GM23338 (cell line): Measurements from ENCODE around the gene TADA2A. TPM values are rescaled to one million over a fixed set of nuclear protein-coding genes. Genes with fewer than 3 reads are reported as not detected.

ENCODE experiments used
- ATAC-seq: fragments of 200-7000 bp; cut with Tn5 transposase; 3 replicates; pipeline ENCODE4 v1.9.1; 2020
- DNase-seq: peaks from one replicate; pipeline ENCODE4 v3.0.0-alpha.2; 2015; ENCODE audit warnings: low spot score
- H2AFZ ChIP-seq: fragments of 200-600 bp; sonication (generic); 2 replicates; pipeline ENCODE4 v1.8.0; 2016; ENCODE audit warnings: antibody characterized with exemption, mild to moderate bottlenecking, moderate library complexity
- H3F3A ChIP-seq: fragments of 200-600 bp; sonication (generic); replicated peaks from 2 replicates; pipeline ENCODE4 v1.8.0; 2017; ENCODE audit warnings: antibody characterized with exemption, mixed run types, low read depth
- H3K27ac ChIP-seq: fragments of 200-600 bp; sonication (generic); 2 replicates; pipeline ENCODE4 v1.6.1; 2016; ENCODE audit warnings: low read depth
- H3K27me3 ChIP-seq: fragments of 200-600 bp; sonication (generic); 2 replicates; pipeline ENCODE4 v1.8.0; 2016; ENCODE audit warnings: mild to moderate bottlenecking, mixed run types, moderate library complexity; ENCODE audit not compliant: insufficient read depth
- H3K36me3 ChIP-seq: fragments of 200-600 bp; sonication (generic); 2 replicates; pipeline ENCODE4 v1.8.0; 2016; ENCODE audit warnings: mild to moderate bottlenecking; ENCODE audit not compliant: insufficient read depth
- H3K4me1 ChIP-seq: fragments of 200-600 bp; sonication (generic); 2 replicates; pipeline ENCODE4 v1.8.0; 2016; ENCODE audit warnings: mild to moderate bottlenecking, moderate library complexity; ENCODE audit not compliant: insufficient read depth
- H3K4me2 ChIP-seq: fragments of 200-600 bp; sonication (generic); 2 replicates; pipeline ENCODE4 v1.7.1; 2017; ENCODE audit warnings: mixed run types
- H3K4me3 ChIP-seq: fragments of 200-600 bp; sonication (generic); 2 replicates; pipeline ENCODE4 v1.6.1; 2016; ENCODE audit warnings: mixed run types
- H3K79me2 ChIP-seq: fragments of 200-600 bp; sonication (generic); replicated peaks from 2 replicates; pipeline ENCODE4 v1.8.0; 2017; ENCODE audit warnings: mild to moderate bottlenecking; ENCODE audit not compliant: insufficient read depth
- H3K9me2 ChIP-seq: fragments of 200-600 bp; sonication (generic); 2 replicates; pipeline ENCODE4 v1.8.0; 2017; ENCODE audit not compliant: insufficient read depth
- H4K20me1 ChIP-seq: fragments of 200-600 bp; sonication (generic); replicated peaks from 2 replicates; pipeline ENCODE4 v1.8.0; 2017; ENCODE audit warnings: mild to moderate bottlenecking; ENCODE audit not compliant: insufficient read depth
- H3K27ac Mint-ChIP-seq: 2 replicates; pipeline ENCODE4 v1.8.0; 2020; ENCODE audit warnings: inconsistent platforms, mild to moderate bottlenecking, moderate library complexity, mixed read lengths
- H3K27me3 Mint-ChIP-seq: 3 replicates; pipeline ENCODE4 v1.8.0; 2022; ENCODE audit warnings: low read depth, mild to moderate bottlenecking, moderate library complexity, mixed read lengths, inconsistent platforms; ENCODE audit not compliant: insufficient read depth, poor library complexity
- H3K36me3 Mint-ChIP-seq: 3 replicates; pipeline ENCODE4 v1.8.0; 2021; ENCODE audit warnings: low read depth, mild to moderate bottlenecking, inconsistent platforms, moderate library complexity, mixed read lengths
- H3K4me1 Mint-ChIP-seq: 3 replicates; pipeline ENCODE4 v1.8.0; 2020; ENCODE audit warnings: mild to moderate bottlenecking, inconsistent platforms, mixed read lengths
- H3K4me3 Mint-ChIP-seq: 3 replicates; pipeline ENCODE4 v1.8.0; 2021; ENCODE audit warnings: moderate library complexity, mild to moderate bottlenecking, inconsistent platforms, mixed read lengths
- H3K9me3 Mint-ChIP-seq: 3 replicates; pipeline ENCODE4 v1.8.0; 2020; ENCODE audit warnings: moderate library complexity, mild to moderate bottlenecking, inconsistent platforms, mixed read lengths
- CREB1 ChIP-seq: fragments of 250-450 bp; sonication (Bioruptor Pico); IDR thresholded peaks from 2 replicates; pipeline ENCODE4 v1.5.0; 2020; ENCODE audit warnings: low read depth, mild to moderate bottlenecking, moderate library complexity
- EZH2 ChIP-seq: fragments of 200-600 bp; sonication (generic); IDR thresholded peaks from one replicate; pipeline ENCODE4 v1.8.0; 2017; ENCODE audit warnings: antibody characterized with exemption, mild to moderate bottlenecking, low read depth; ENCODE audit not compliant: unreplicated experiment
- EZH2phosphoT487 ChIP-seq: fragments of 200-600 bp; sonication (generic); IDR thresholded peaks from one replicate; pipeline ENCODE4 v1.8.1; 2018; ENCODE audit warnings: antibody characterized with exemption; ENCODE audit not compliant: unreplicated experiment
- JUNB ChIP-seq: IDR thresholded peaks from one replicate; pipeline ENCODE4 v1.6.1; 2016; ENCODE audit warnings: antibody characterized with exemption; ENCODE audit not compliant: unreplicated experiment
- NANOG ChIP-seq: IDR thresholded peaks from 2 replicates; pipeline ENCODE4 v1.6.1; 2016; ENCODE audit warnings: antibody characterized with exemption, borderline replicate concordance
- POLR2AphosphoS5 ChIP-seq: IDR thresholded peaks from 2 replicates; pipeline ENCODE4 v1.6.1; 2016; ENCODE audit warnings: antibody characterized with exemption, low read depth
- STAT1 ChIP-seq: IDR thresholded peaks from one replicate; pipeline ENCODE4 v1.6.1; 2016; ENCODE audit warnings: antibody characterized with exemption; ENCODE audit not compliant: unreplicated experiment
- ZNF114 ChIP-seq: fragments of 250-450 bp; sonication (Bioruptor Pico); IDR thresholded peaks from 2 replicates; pipeline ENCODE4 v1.5.0; 2020; ENCODE audit warnings: mild to moderate bottlenecking, moderate library complexity
- ZNF331 ChIP-seq: fragments of 250-450 bp; sonication (Bioruptor Pico); IDR thresholded peaks from 2 replicates; pipeline ENCODE4 v1.5.0; 2020; ENCODE audit warnings: low read depth, mild to moderate bottlenecking, moderate library complexity
- ZNF462 ChIP-seq: fragments of 250-450 bp; sonication (Bioruptor Pico); IDR thresholded peaks from 2 replicates; pipeline ENCODE4 v1.5.0; 2020; ENCODE audit warnings: mild to moderate bottlenecking, moderate library complexity
- polyA plus RNA-seq: library from polyadenylated mRNA; unstranded; fragments of >200 nt; fragmentation: Nextera tagmentation; extraction: Ambion mirVana; gene quantifications from 2 replicates; pipeline ENCODE4 v1.2.1, GENCODE V29; 2016
- total RNA-seq: library from RNA; depleted of rRNA; stranded (reverse); fragments of >200 nt; shearing (Covaris generic); gene quantifications from 2 replicates; pipeline ENCODE4 v1.2.3, GENCODE V29; 2014
- TF ChIP-seq, protein P1 (sequence below): IDR thresholded peaks from 2 replicates; pipeline ENCODE4 v1.6.1; 2016; ENCODE audit warnings: antibody characterized with exemption
- TF ChIP-seq, protein P2 (sequence below): IDR thresholded peaks from one replicate; pipeline ENCODE4 v1.6.1; 2018; ENCODE audit warnings: antibody characterized with exemption; ENCODE audit not compliant: unreplicated experiment
- TF ChIP-seq, protein P3 (sequence below), 2 experiments: fragments of 200-600 bp in 1 of 2; sonication (generic) in 1 of 2; conservative IDR thresholded peaks; 2 replicates each; pipeline versions ENCODE4 v1.5.1 to v1.6.1; 2016 to 2017; ENCODE audit warnings: antibody characterized with exemption in 2 of 2, low read depth in 2 of 2, mild to moderate bottlenecking in 2 of 2, moderate library complexity in 1 of 2

The TADA2A gene
- total and polyA plus RNA-seq, 2 experiments from 2014 or later: 14.5 to 17.1 TPM

- Mint-ChIP-seq H3K4me1 (peaks cover 26% of the 10 kb centered on the region), H3K27ac (no peak overlapping the region), H3K27me3 (peaks cover 4% of the 10 kb centered on the region), H3K4me3 (no peak overlapping the region), H3K36me3 (peaks cover 7% of the 10 kb centered on the region; the same call in 1 of the 3 replicates), H3K9me3 (no peaks in the 10 kb centered on the region)
- TF ChIP-seq ZNF462 (CRISPR knock-in tag) (no peak), EZH2 (no peak), POLR2AphosphoS5 (no peak), EZH2phosphoT487 (no peak), NANOG (no peak), CREB1 (CRISPR knock-in tag) (no peak), STAT1 (no peak), ZNF114 (CRISPR knock-in tag) (no peak), JUNB (no peak), ZNF331 (CRISPR knock-in tag) (no peak)
- TF ChIP-seq, protein P1, sequence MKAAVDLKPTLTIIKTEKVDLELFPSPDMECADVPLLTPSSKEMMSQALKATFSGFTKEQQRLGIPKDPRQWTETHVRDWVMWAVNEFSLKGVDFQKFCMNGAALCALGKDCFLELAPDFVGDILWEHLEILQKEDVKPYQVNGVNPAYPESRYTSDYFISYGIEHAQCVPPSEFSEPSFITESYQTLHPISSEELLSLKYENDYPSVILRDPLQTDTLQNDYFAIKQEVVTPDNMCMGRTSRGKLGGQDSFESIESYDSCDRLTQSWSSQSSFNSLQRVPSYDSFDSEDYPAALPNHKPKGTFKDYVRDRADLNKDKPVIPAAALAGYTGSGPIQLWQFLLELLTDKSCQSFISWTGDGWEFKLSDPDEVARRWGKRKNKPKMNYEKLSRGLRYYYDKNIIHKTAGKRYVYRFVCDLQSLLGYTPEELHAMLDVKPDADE: no peak
- TF ChIP-seq, protein P2, sequence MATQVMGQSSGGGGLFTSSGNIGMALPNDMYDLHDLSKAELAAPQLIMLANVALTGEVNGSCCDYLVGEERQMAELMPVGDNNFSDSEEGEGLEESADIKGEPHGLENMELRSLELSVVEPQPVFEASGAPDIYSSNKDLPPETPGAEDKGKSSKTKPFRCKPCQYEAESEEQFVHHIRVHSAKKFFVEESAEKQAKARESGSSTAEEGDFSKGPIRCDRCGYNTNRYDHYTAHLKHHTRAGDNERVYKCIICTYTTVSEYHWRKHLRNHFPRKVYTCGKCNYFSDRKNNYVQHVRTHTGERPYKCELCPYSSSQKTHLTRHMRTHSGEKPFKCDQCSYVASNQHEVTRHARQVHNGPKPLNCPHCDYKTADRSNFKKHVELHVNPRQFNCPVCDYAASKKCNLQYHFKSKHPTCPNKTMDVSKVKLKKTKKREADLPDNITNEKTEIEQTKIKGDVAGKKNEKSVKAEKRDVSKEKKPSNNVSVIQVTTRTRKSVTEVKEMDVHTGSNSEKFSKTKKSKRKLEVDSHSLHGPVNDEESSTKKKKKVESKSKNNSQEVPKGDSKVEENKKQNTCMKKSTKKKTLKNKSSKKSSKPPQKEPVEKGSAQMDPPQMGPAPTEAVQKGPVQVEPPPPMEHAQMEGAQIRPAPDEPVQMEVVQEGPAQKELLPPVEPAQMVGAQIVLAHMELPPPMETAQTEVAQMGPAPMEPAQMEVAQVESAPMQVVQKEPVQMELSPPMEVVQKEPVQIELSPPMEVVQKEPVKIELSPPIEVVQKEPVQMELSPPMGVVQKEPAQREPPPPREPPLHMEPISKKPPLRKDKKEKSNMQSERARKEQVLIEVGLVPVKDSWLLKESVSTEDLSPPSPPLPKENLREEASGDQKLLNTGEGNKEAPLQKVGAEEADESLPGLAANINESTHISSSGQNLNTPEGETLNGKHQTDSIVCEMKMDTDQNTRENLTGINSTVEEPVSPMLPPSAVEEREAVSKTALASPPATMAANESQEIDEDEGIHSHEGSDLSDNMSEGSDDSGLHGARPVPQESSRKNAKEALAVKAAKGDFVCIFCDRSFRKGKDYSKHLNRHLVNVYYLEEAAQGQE: no peak
- TF ChIP-seq, protein P3, sequence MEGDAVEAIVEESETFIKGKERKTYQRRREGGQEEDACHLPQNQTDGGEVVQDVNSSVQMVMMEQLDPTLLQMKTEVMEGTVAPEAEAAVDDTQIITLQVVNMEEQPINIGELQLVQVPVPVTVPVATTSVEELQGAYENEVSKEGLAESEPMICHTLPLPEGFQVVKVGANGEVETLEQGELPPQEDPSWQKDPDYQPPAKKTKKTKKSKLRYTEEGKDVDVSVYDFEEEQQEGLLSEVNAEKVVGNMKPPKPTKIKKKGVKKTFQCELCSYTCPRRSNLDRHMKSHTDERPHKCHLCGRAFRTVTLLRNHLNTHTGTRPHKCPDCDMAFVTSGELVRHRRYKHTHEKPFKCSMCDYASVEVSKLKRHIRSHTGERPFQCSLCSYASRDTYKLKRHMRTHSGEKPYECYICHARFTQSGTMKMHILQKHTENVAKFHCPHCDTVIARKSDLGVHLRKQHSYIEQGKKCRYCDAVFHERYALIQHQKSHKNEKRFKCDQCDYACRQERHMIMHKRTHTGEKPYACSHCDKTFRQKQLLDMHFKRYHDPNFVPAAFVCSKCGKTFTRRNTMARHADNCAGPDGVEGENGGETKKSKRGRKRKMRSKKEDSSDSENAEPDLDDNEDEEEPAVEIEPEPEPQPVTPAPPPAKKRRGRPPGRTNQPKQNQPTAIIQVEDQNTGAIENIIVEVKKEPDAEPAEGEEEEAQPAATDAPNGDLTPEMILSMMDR (conservative IDR thresholded peaks at IDR 0.05; ENCODE audit: low read depth in 2 of 2): no peak
- DNase-seq: no peak
- H4K20me1 ChIP-seq: peaks cover 12% of the 10 kb centered on the region
- no peaks in the 10 kb centered on the region for H3K27me3 ChIP-seq
- H3K4me2 ChIP-seq: no peak overlapping the region
- H3K9me2 ChIP-seq: no peaks in the 10 kb centered on the region
- no peak overlapping the region for H3K4me3 ChIP-seq
- H3K36me3 ChIP-seq: no peaks in the 10 kb centered on the region
- 0 out of 2 replicates have a peak overlapping the region, but pooled peaks have one; percentile 23 for H2AFZ ChIP-seq
- 0 out of 2 replicates have a peak, but pooled peaks cover 7% of the 10 kb centered on the region for H3F3A ChIP-seq
- H3K4me1 ChIP-seq: peaks cover 28% of the 10 kb centered on the region
- no peak overlapping the region for H3K27ac ChIP-seq
- H3K79me2 ChIP-seq: peaks cover 19% of the 10 kb centered on the region
- ATAC-seq: no peak
Measured at GRCh38 chr17:37361543-37361942, 45.1 kb upstream of the TADA2A start.
